Lung (tissue), 12 donors: ENCODE measurements around the gene NABP1. TPM values are rescaled to one million over a fixed set of nuclear protein-coding genes. Genes with fewer than 3 reads are reported as not detected.

Source experiments
- ATAC-seq: fragments of 200-7000 bp; cut with Tn5 transposase; one replicate; pipeline ENCODE4 v1.9.1; 2020; ENCODE audit warnings: moderate number of reproducible peaks; ENCODE audit not compliant: insufficient read depth, low FRiP score
- DNase-seq, 3 donors: peaks; one replicate each; pipeline ENCODE4 v3.0.0-alpha.2; 2013 to 2017
- H3K27ac ChIP-seq, 2 donors: one replicate each; pipeline ENCODE4 v1.5.1; 2013; ENCODE audit warnings: mild to moderate bottlenecking in 2 of 2, moderate library complexity in 2 of 2, control low read depth in 1 of 2, inconsistent platforms in 1 of 2, low read depth in 1 of 2, low read length in 1 of 2
- H3K27me3 ChIP-seq, 3 donors: one replicate each; pipeline ENCODE4 v1.5.1; 2013; ENCODE audit warnings: low read length in 2 of 3; ENCODE audit not compliant: control insufficient read depth in 3 of 3, insufficient read depth in 3 of 3
- H3K36me3 ChIP-seq, 4 donors: one replicate each; pipeline ENCODE4 v1.5.1; 2013; ENCODE audit warnings: low read length in 4 of 4, mild to moderate bottlenecking in 1 of 4, moderate library complexity in 1 of 4; ENCODE audit not compliant: control insufficient read depth in 4 of 4, insufficient read depth in 4 of 4
- H3K4me1 ChIP-seq, 5 donors: one replicate each; pipeline ENCODE4 v1.5.1; 2013; ENCODE audit warnings: low read length in 5 of 5, mild to moderate bottlenecking in 2 of 5, moderate library complexity in 1 of 5; ENCODE audit not compliant: control insufficient read depth in 5 of 5, insufficient read depth in 5 of 5
- H3K4me3 ChIP-seq: one replicate; pipeline ENCODE4 v1.5.1; 2013; ENCODE audit warnings: mild to moderate bottlenecking, control low read depth, moderate library complexity
- H3K9ac ChIP-seq, 2 donors: one replicate each; pipeline ENCODE4 v1.5.1; 2013; ENCODE audit warnings: low read length in 2 of 2, control low read depth in 1 of 2; ENCODE audit not compliant: insufficient read depth in 1 of 2
- H3K9me3 ChIP-seq, 4 donors: one replicate each; pipeline ENCODE4 v1.5.1; 2013; ENCODE audit warnings: low read length in 3 of 4, mild to moderate bottlenecking in 1 of 4, moderate library complexity in 1 of 4; ENCODE audit not compliant: control insufficient read depth in 4 of 4, insufficient read depth in 3 of 4
- CTCF ChIP-seq: IDR thresholded peaks from 2 replicates; pipeline ENCODE4 v1.5.1; 2012; ENCODE audit warnings: mild to moderate bottlenecking; ENCODE audit errors: control extremely low read depth, extremely low read depth
- WGBS, 2 donors: extraction: QIAGEN DNeasy Blood & Tissue Kit; methylation state at CpG; one replicate each; pipeline ENCODE4 v1.1.7; 2013; 5-methylcytosine and 5-hydroxymethylcytosine counted together
- polyA plus RNA-seq, 2 donors: library from polyadenylated mRNA; stranded (reverse); fragments of 200-250 nt; gene quantifications; one replicate each; pipeline ENCODE4 v1.2.1, GENCODE V29; 2013
- total RNA-seq, 2 donors: library from RNA; depleted of rRNA in 1 of 2; stranded (reverse); fragments of >200 nt in 1 of 2; gene quantifications; one replicate each; pipeline ENCODE4 v1.2.1, GENCODE V29; 2014 to 2021
- donor health status: control.
- donor health status: control.
- donor health status: Bipolar disorder and iron deficiency.
- donor health status: healthy.
- donor health status: DM: yes; HTN: yes; CAD: no.

Gene NABP1
- total and polyA plus RNA-seq, 4 donors, result 22.5 to 66.3 (median 49.1) TPM

GRCh38 chr2:191703079-191703725 is 25.3 kb downstream of the NABP1 start:
- no peak for TF ChIP-seq CTCF
- no peak for DNase-seq
- Histone ChIP-seq H3K9ac (no peak overlapping the region), H3K4me3 (no peak overlapping the region), H3K27ac (no peak overlapping the region), H3K4me1 (no peaks in the 10 kb centered on the region), H3K36me3 (no peaks in the 10 kb centered on the region), H3K9me3 (peaks cover 0 to 2% (median under 1%) of the 10 kb centered on the region in 4 donors), H3K27me3 (no peaks in the 10 kb centered on the region)
- no peak for ATAC-seq
- 80 to 88% methylated on average over 7 of the region's 7 CpGs for WGBS, 2 donors

- H3K9ac ChIP-seq, result no peak overlapping the region
- 83 to 93% methylated on average over 4 of the region's 4 CpGs for WGBS, 2 donors
- no peak for TF ChIP-seq CTCF
- H3K27me3 ChIP-seq, result no peaks in the 10 kb centered on the region
- H3K27ac ChIP-seq, result no peak overlapping the region
- no peak overlapping the region for H3K4me3 ChIP-seq
- peaks cover 0 to 2% (median 0%) of the 10 kb centered on the region in 4 donors for H3K9me3 ChIP-seq
- ATAC-seq, result no peak
- no peaks in the 10 kb centered on the region for H3K36me3 ChIP-seq
- no peaks in the 10 kb centered on the region for H3K4me1 ChIP-seq
- DNase-seq, result no peak
Measured at GRCh38 chr2:191705084-191705483, 27.1 kb downstream of the NABP1 start.

- no peaks in the 10 kb centered on the region for H3K4me1 ChIP-seq
- DNase-seq (no peak), ATAC-seq (no peak)
- H3K9me3 ChIP-seq, result peaks cover 0 to 2% (median 0%) of the 10 kb centered on the region in 4 donors
- no peak overlapping the region for H3K4me3 ChIP-seq
- TF ChIP-seq CTCF, result no peak
- 91 to 96% methylated on average over 1 of the region's 1 CpG for WGBS, 2 donors
- H3K27ac ChIP-seq, result no peak overlapping the region
- H3K27me3 ChIP-seq, result no peaks in the 10 kb centered on the region
- no peak overlapping the region for H3K9ac ChIP-seq
- no peaks in the 10 kb centered on the region for H3K36me3 ChIP-seq
Measured at GRCh38 chr2:191705701-191706100, 27.8 kb downstream of the NABP1 start.

GRCh38 chr2:191706791-191707190 is 28.9 kb downstream of the NABP1 start:
- no peak for TF ChIP-seq CTCF
- H3K36me3 ChIP-seq, result no peaks in the 10 kb centered on the region

More at GRCh38 chr2:191706791-191707190, 28.9 kb downstream of the NABP1 start:
- H3K27ac ChIP-seq, result no peak overlapping the region
- no peaks in the 10 kb centered on the region for H3K9me3 ChIP-seq
- no peaks in the 10 kb centered on the region for H3K27me3 ChIP-seq
- H3K4me3 ChIP-seq, result no peak overlapping the region
- DNase-seq (no peak), ATAC-seq (no peak)
- no peaks in the 10 kb centered on the region for H3K4me1 ChIP-seq
- no peak overlapping the region for H3K9ac ChIP-seq
- WGBS, 2 donors, result 79 to 93% methylated on average over 2 of the region's 2 CpGs
